ENCODE measurements around the gene LDLRAD2.

The LDLRAD2 gene

GRCh38 chr1:21857142-21857839 lies 45.2 kb downstream of the LDLRAD2 start:
- no peak for TF ChIP-seq CTCF (IDR thresholded peaks at IDR 0.05; ENCODE audit: low read depth, low read length, missing control alignments)
- DNase-seq (ENCODE audit: extremely low read depth, low read depth), result no peak
- H3K4me3 ChIP-seq (replicated peaks; ENCODE audit: low read depth, low read length), result no peak overlapping the region

- no peak for DNase-seq (ENCODE audit: extremely low read depth, low read depth)
- no peak for TF ChIP-seq CTCF (IDR thresholded peaks at IDR 0.05; ENCODE audit: low read depth, low read length, missing control alignments)
- H3K4me3 ChIP-seq (replicated peaks; ENCODE audit: low read depth, low read length), result no peak overlapping the region
Observed at GRCh38 chr1:21857840-21858670, 46.0 kb downstream of the LDLRAD2 start.

- H3K4me3 ChIP-seq (replicated peaks; ENCODE audit: low read depth, low read length), result no peak overlapping the region
- TF ChIP-seq CTCF (IDR thresholded peaks at IDR 0.05; ENCODE audit: low read depth, low read length, missing control alignments), result no peak
- no peak for DNase-seq (ENCODE audit: extremely low read depth, low read depth)
Observed at GRCh38 chr1:21859669-21860179, 47.7 kb downstream of the LDLRAD2 start.

GRCh38 chr1:21860971-21861370 lies 48.9 kb downstream of the LDLRAD2 start:
- no peak for TF ChIP-seq CTCF (IDR thresholded peaks at IDR 0.05; ENCODE audit: low read depth, low read length, missing control alignments)
- no peak for DNase-seq (ENCODE audit: extremely low read depth, low read depth)
- no peak overlapping the region for H3K4me3 ChIP-seq (replicated peaks; ENCODE audit: low read depth, low read length)

- TF ChIP-seq CTCF (IDR thresholded peaks at IDR 0.05; ENCODE audit: low read depth, low read length, missing control alignments), result no peak
- DNase-seq (ENCODE audit: extremely low read depth, low read depth), result no peak
- H3K4me3 ChIP-seq (replicated peaks; ENCODE audit: low read depth, low read length), result no peak overlapping the region
Observed at GRCh38 chr1:21861602-21862429, 49.8 kb downstream of the LDLRAD2 start.

GRCh38 chr1:21863981-21864380 lies 51.9 kb downstream of the LDLRAD2 start:
- H3K4me3 ChIP-seq (replicated peaks; ENCODE audit: low read depth, low read length), result no peak overlapping the region
- no peak for TF ChIP-seq CTCF (IDR thresholded peaks at IDR 0.05; ENCODE audit: low read depth, low read length, missing control alignments)
- DNase-seq (ENCODE audit: extremely low read depth, low read depth), result no peak
